NCI-H1048 (cell line): ENCODE data around the gene ICA1.
"Not testable (repeated sequence)": the region's sequence is repeated elsewhere in the genome, so short reads cannot be mapped to it uniquely, and the experiment has no call there.

ENCODE experiments used
- DNase-seq: peaks from one replicate; lab custom pipeline; 2025; lab: John Stamatoyannopoulos, UW

ICA1 gene

GRCh38 chr7:8261711-8262695 lies at the start of gene ICA1:
Gene ICA1 (minus strand): TSS chr7:8262167. CDS start chr7:8235926, 26,241 bp downstream.
- DNase-seq: peak; percentile 55

- DNase-seq: no peak
Observed at GRCh38 chr7:8310876-8311275, 48.9 kb upstream of the ICA1 start.

GRCh38 chr7:8305625-8306388 lies 43.8 kb upstream of the ICA1 start:
- DNase-seq: no peak

- DNase-seq: no peak
Observed at GRCh38 chr7:8305104-8305503, 43.1 kb upstream of the ICA1 start.

GRCh38 chr7:8303904-8304528 lies 42.0 kb upstream of the ICA1 start:
- DNase-seq: no peak

- DNase-seq: not testable (repeated sequence)
Observed at GRCh38 chr7:8297023-8297422, 35.1 kb upstream of the ICA1 start.

GRCh38 chr7:8296362-8296659 lies 34.3 kb upstream of the ICA1 start:
- DNase-seq: no peak

GRCh38 chr7:8295638-8296361 lies 33.8 kb upstream of the ICA1 start:
- peak; percentile 78 for DNase-seq

- no peak for DNase-seq
Observed at GRCh38 chr7:8291397-8292141, 29.6 kb upstream of the ICA1 start.

GRCh38 chr7:8290645-8291308 lies 28.8 kb upstream of the ICA1 start:
- peak; percentile 22 for DNase-seq

- DNase-seq: no peak
Observed at GRCh38 chr7:8286118-8286517, 24.2 kb upstream of the ICA1 start.

GRCh38 chr7:8285155-8285554 lies 23.2 kb upstream of the ICA1 start:
- DNase-seq: no peak

GRCh38 chr7:8284606-8285005 lies 22.6 kb upstream of the ICA1 start:
- DNase-seq: no peak

GRCh38 chr7:8283968-8284367 lies 22.0 kb upstream of the ICA1 start:
- DNase-seq: no peak

- no peak for DNase-seq
Observed at GRCh38 chr7:8282871-8283270, 20.9 kb upstream of the ICA1 start.

- DNase-seq: no peak
Observed at GRCh38 chr7:8282162-8282561, 20.2 kb upstream of the ICA1 start.

GRCh38 chr7:8278183-8278582 lies 16.2 kb upstream of the ICA1 start:
- no peak for DNase-seq

- DNase-seq: no peak
Observed at GRCh38 chr7:8277394-8277982, 15.5 kb upstream of the ICA1 start.

GRCh38 chr7:8274589-8274988 lies 12.6 kb upstream of the ICA1 start:
- no peak for DNase-seq

GRCh38 chr7:8271960-8272359 lies 10.0 kb upstream of the ICA1 start:
- no peak for DNase-seq
